Esophagus muscularis mucosa (tissue), 4 donors: ENCODE measurements around the gene HAAO. TPM values are rescaled to one million over a fixed set of nuclear protein-coding genes. Genes with fewer than 3 reads are reported as not detected.

Experiments
- DNase-seq: peaks from one replicate; pipeline ENCODE4 v3.0.0-alpha.2; 2017; ENCODE audit errors: extremely low spot score
- H3K27ac ChIP-seq, 4 donors: fragments of 200-600 bp; sonication (generic); replicated peaks in 1 of 4; 1 replicate in 3 of 4; 2 replicates in 1 of 4; pipeline ENCODE4 v1.5.1; 2016 to 2019; ENCODE audit warnings: mild to moderate bottlenecking in 1 of 4
- H3K27me3 ChIP-seq, 4 donors: fragments of 200-600 bp; sonication (generic); one replicate each; pipeline versions ENCODE4 v1.5.1 to v1.6.0; 2016 to 2019
- H3K36me3 ChIP-seq, 4 donors: fragments of 200-600 bp; sonication (generic); one replicate each; pipeline ENCODE4 v1.5.1; 2016 to 2019
- H3K4me1 ChIP-seq, 4 donors: fragments of 200-600 bp; sonication (generic); one replicate each; pipeline ENCODE4 v1.5.1; 2016 to 2019
- H3K4me3 ChIP-seq, 4 donors: fragments of 200-600 bp; sonication (generic); 1 replicate in 2 of 4; 2 replicates in 2 of 4; pipeline ENCODE4 v1.5.1; 2016 to 2019; ENCODE audit warnings: mild to moderate bottlenecking in 4 of 4, moderate library complexity in 1 of 4
- H3K9me3 ChIP-seq, 4 donors: fragments of 200-600 bp; sonication (generic); 1 replicate in 3 of 4; 2 replicates in 1 of 4; pipeline ENCODE4 v1.5.1; 2016 to 2019
- CTCF ChIP-seq, 3 experiments: fragments of 200-600 bp in 2 of 3; fragments of 450-650 bp in 1 of 3; sonication (generic) in 2 of 3; IDR thresholded peaks; one replicate each; pipeline ENCODE4 v1.5.1; 2017 to 2019; ENCODE audit warnings: antibody characterized with exemption in 3 of 3, mild to moderate bottlenecking in 2 of 3, moderate library complexity in 1 of 3
- EP300 ChIP-seq: sonication (generic); formaldehyde crosslinking; IDR thresholded peaks from one replicate; pipeline ENCODE4 v1.6.1; 2017; ENCODE audit warnings: antibody characterized with exemption
- POLR2A ChIP-seq: fragments of 450-650 bp; IDR thresholded peaks from one replicate; pipeline ENCODE4 v1.6.1; 2017; ENCODE audit warnings: antibody characterized with exemption, moderate library complexity, mild to moderate bottlenecking, low read depth
- POLR2AphosphoS5 ChIP-seq, 2 donors: sonication (generic); formaldehyde crosslinking; IDR thresholded peaks; one replicate each; pipeline ENCODE4 v1.6.1; 2017; ENCODE audit warnings: antibody characterized with exemption in 2 of 2
- WGBS: methylation state at CpG from one replicate; pipeline ENCODE4 v1.1.5; 2018; 5-methylcytosine and 5-hydroxymethylcytosine counted together
- intact Hi-C: fragments of 100-400 bp; cut with DNase I; formaldehyde crosslinking; loops from one replicate; pipeline ENCODE4 v1.15.1; 2023
- total RNA-seq, 4 donors: library from RNA; depleted of rRNA; stranded (reverse); fragments of >200 nt; gene quantifications; one replicate each; pipeline versions ENCODE4 v1.1.0 to v1.2.1, GENCODE V29; 2016

HAAO gene
- total RNA-seq, 4 donors from 2014 or later = 2.9 to 4.8 (median 4.0) TPM

- H3K4me3 ChIP-seq = no peak overlapping the region
- H3K27me3 ChIP-seq = no peaks in the 10 kb centered on the region
- TF ChIP-seq EP300 (no peak), POLR2A (no peak)
- DNase-seq = no peak
- intact Hi-C loops = no loop called here
- H3K27ac ChIP-seq = no peak overlapping the region
- 83% methylated on average over 4 of the region's 4 CpGs for WGBS
- H3K9me3 ChIP-seq = no peaks in the 10 kb centered on the region
- no peaks in the 10 kb centered on the region for H3K36me3 ChIP-seq
- H3K4me1 ChIP-seq = peaks cover 0 to 24% (median 22%) of the 10 kb centered on the region in 4 donors
Observed at GRCh38 chr2:42799881-42800280, 7.5 kb upstream of the HAAO start.

GRCh38 chr2:42797281-42797680 is 4.9 kb upstream of the HAAO start:
- Histone ChIP-seq H3K27ac (no peak overlapping the region), H3K36me3 (no peaks in the 10 kb centered on the region), H3K9me3 (no peaks in the 10 kb centered on the region), H3K4me3 (no peak overlapping the region), H3K27me3 (no peaks in the 10 kb centered on the region), H3K4me1 (peaks cover 3 to 48% (median 43%) of the 10 kb centered on the region in 4 donors)
- TF ChIP-seq POLR2AphosphoS5 (IDR thresholded peaks at IDR 0.05) = no peak
- no peak for TF ChIP-seq POLR2A
- TF ChIP-seq EP300 = no peak
- no peak for TF ChIP-seq CTCF (IDR thresholded peaks at IDR 0.05)
- DNase-seq = no peak
- WGBS = 90% methylated on average over 6 of the region's 6 CpGs
- intact Hi-C loops = no loop called here

- Histone ChIP-seq H3K36me3 (no peaks in the 10 kb centered on the region), H3K4me3 (no peak overlapping the region), H3K27ac (peak overlapping the region; percentile 52 to 82 (median 58)), H3K9me3 (no peaks in the 10 kb centered on the region), H3K4me1 (peaks cover 3 to 50% (median 47%) of the 10 kb centered on the region in 4 donors), H3K27me3 (no peaks in the 10 kb centered on the region)
- WGBS = 69% methylated on average over 7 of the region's 7 CpGs
- intact Hi-C loops = no loop called here
- no peak for DNase-seq
- TF ChIP-seq EP300 (no peak), POLR2A (no peak), POLR2AphosphoS5 (IDR thresholded peaks at IDR 0.05) (no peak), CTCF (IDR thresholded peaks at IDR 0.05) (no peak)
Observed at GRCh38 chr2:42796427-42797248, 4.3 kb upstream of the HAAO start.

- no peak for DNase-seq
- no peak for TF ChIP-seq POLR2A
- TF ChIP-seq CTCF (IDR thresholded peaks at IDR 0.05) = no peak
- no peak for TF ChIP-seq EP300
- TF ChIP-seq POLR2AphosphoS5 (IDR thresholded peaks at IDR 0.05) = no peak
- WGBS = 61% methylated on average over 3 of the region's 3 CpGs
- Histone ChIP-seq H3K36me3 (no peaks in the 10 kb centered on the region), H3K9me3 (no peaks in the 10 kb centered on the region), H3K27me3 (no peaks in the 10 kb centered on the region), H3K4me3 (no peak overlapping the region), H3K4me1 (peaks cover 3 to 50% (median 44%) of the 10 kb centered on the region in 4 donors), H3K27ac (peak overlapping the region; percentile 52 to 82 (median 58))
- intact Hi-C loops = no loop called here
Observed at GRCh38 chr2:42795841-42796301, 3.5 kb upstream of the HAAO start.

GRCh38 chr2:42795275-42795674 is 2.9 kb upstream of the HAAO start:
- WGBS = 92% methylated on average over 6 of the region's 6 CpGs
- TF ChIP-seq POLR2A (no peak), POLR2AphosphoS5 (IDR thresholded peaks at IDR 0.05) (no peak), EP300 (no peak), CTCF (IDR thresholded peaks at IDR 0.05) (no peak)
- H3K27me3 ChIP-seq = no peaks in the 10 kb centered on the region
- intact Hi-C loops = no loop called here
- peak overlapping the region; percentile 52 to 82 (median 58) for H3K27ac ChIP-seq
- peaks cover 3 to 54% (median 43%) of the 10 kb centered on the region in 4 donors for H3K4me1 ChIP-seq
- H3K36me3 ChIP-seq = no peaks in the 10 kb centered on the region
- DNase-seq = no peak
- no peak overlapping the region for H3K4me3 ChIP-seq
- H3K9me3 ChIP-seq = no peaks in the 10 kb centered on the region
